IPS-20b (cell line): ENCODE data around the gene HNRNPA2B1.
A peak's percentile ranks its signal among the peaks of the same experiment; 100 is the strongest.

ENCODE experiments used
- H3K27ac ChIP-seq: one replicate; pipeline ENCODE4 v1.5.1; 2013; ENCODE audit warnings: low read length
- H3K27me3 ChIP-seq: 2 replicates; pipeline ENCODE4 v1.6.1; 2013; ENCODE audit warnings: mild to moderate bottlenecking, low read length, inconsistent platforms; ENCODE audit not compliant: insufficient read depth
- H3K36me3 ChIP-seq: 2 replicates; pipeline ENCODE4 v1.6.1; 2013; ENCODE audit warnings: low read depth, mild to moderate bottlenecking, inconsistent platforms, low read length, moderate library complexity; ENCODE audit not compliant: insufficient read depth
- H3K4me1 ChIP-seq: 2 replicates; pipeline ENCODE4 v1.6.1; 2013; ENCODE audit warnings: mild to moderate bottlenecking, control low read depth, inconsistent platforms, low read length, moderate library complexity; ENCODE audit not compliant: insufficient read depth
- H3K4me3 ChIP-seq: 2 replicates; pipeline ENCODE4 v1.5.1; 2013; ENCODE audit warnings: mild to moderate bottlenecking, low read length, inconsistent platforms
- H3K9ac ChIP-seq: 2 replicates; pipeline ENCODE4 v1.6.1; 2013; ENCODE audit warnings: low read depth, mild to moderate bottlenecking, inconsistent platforms, low read length, moderate library complexity
- H3K9me3 ChIP-seq: 2 replicates; pipeline ENCODE4 v1.6.1; 2013; ENCODE audit warnings: mild to moderate bottlenecking, low read depth, low read length, inconsistent platforms; ENCODE audit not compliant: insufficient read depth

The HNRNPA2B1 gene

DNA sequence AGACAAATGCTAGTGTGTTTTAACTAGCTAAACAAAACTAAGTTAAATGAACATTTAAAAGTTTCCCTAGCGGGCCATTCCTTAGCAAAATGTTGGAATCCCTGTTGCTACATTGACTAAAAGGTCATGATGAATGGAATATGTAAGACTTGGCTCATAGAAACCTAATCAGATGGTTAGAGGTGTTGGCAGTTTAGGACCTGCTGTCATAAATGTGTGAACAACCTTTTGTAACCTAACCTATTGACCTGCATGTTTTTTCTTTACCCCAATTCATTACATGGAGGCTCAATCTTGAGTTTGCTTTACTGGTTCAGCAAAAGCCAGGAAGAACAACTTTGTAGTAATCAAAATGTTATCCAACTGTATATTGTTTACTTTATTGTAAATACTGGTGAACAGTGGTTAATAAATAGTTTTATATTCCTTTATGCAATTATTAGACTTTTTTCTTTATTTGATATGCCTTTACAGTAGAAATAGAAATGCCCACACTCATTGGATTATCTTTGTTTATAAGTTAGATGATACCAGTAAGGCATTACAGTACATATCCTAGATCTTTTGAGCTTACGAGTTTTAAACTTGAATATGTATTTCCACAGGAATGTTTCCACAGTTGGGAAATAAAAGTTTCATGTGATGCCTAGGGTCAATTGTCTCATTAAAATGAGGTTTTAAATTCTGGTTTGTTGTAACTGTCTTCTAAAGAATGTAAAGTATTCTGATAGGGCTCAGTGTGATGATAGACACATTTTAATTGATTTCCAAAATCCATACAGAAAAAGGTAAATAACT is 12.6 kb upstream of the HNRNPA2B1 start:
- H3K4me1 ChIP-seq, result peaks cover 4% of the 10 kb centered on the region; the same call in 1 of the 2 replicates
- H3K9ac ChIP-seq, result no peak overlapping the region
- H3K4me3 ChIP-seq, result no peak overlapping the region
- no peak overlapping the region for H3K27ac ChIP-seq
- no peaks in the 10 kb centered on the region for H3K9me3 ChIP-seq
- H3K36me3 ChIP-seq, result peaks cover 53% of the 10 kb centered on the region
- H3K27me3 ChIP-seq, result no peaks in the 10 kb centered on the region

DNA sequence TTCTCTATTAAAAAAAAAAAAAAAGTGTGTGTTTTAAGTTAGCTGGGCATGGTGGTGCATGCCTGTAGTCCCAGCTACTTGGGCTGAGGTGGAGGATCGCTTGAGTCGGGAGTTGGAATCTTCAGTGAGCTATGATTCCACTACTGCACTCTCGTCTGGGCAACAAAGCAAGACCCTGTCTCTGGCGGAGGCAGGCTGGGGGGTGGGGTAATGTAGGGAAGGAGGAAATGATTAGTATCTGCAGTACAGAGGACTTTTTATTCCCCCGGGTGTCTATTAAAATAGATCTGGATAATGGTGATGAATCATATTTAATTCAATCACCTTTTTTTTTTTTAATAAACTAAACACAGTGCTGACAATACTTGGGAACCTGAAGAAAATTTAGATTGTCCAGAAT is 7.5 kb upstream of the HNRNPA2B1 start:
- no peak overlapping the region for H3K9ac ChIP-seq
- no peak overlapping the region for H3K27ac ChIP-seq
- H3K36me3 ChIP-seq, result peaks cover 100% of the 10 kb centered on the region
- H3K27me3 ChIP-seq, result no peaks in the 10 kb centered on the region
- H3K4me1 ChIP-seq, result peaks cover 11% of the 10 kb centered on the region
- H3K9me3 ChIP-seq, result no peaks in the 10 kb centered on the region
- no peak overlapping the region for H3K4me3 ChIP-seq

DNA sequence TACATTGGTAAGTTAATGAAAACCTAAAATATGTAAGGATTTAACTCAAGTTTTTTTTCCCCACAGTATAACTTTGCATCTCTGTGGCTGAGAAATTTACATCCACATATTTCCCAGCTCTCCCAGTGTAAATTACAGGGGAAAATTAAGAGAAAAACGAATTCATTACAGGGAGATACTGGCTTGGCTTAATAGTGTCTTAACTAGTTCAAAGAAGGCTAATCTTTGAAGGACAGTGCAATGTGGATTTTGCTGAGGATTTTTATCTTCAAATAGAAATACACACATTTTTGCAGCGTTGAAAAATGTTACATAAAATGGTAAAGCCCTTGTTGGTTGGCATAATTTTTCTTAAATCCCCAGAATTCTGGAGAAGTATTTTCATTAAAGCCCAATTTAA is 2.5 kb upstream of the HNRNPA2B1 start:
- Histone ChIP-seq H3K27ac (peak overlapping the region; percentile 97), H3K4me3 (peak overlapping the region; percentile 98), H3K9me3 (no peaks in the 10 kb centered on the region), H3K9ac (peak overlapping the region; percentile 100), H3K36me3 (peaks cover 76% of the 10 kb centered on the region), H3K27me3 (no peaks in the 10 kb centered on the region), H3K4me1 (peaks cover 11% of the 10 kb centered on the region)

DNA sequence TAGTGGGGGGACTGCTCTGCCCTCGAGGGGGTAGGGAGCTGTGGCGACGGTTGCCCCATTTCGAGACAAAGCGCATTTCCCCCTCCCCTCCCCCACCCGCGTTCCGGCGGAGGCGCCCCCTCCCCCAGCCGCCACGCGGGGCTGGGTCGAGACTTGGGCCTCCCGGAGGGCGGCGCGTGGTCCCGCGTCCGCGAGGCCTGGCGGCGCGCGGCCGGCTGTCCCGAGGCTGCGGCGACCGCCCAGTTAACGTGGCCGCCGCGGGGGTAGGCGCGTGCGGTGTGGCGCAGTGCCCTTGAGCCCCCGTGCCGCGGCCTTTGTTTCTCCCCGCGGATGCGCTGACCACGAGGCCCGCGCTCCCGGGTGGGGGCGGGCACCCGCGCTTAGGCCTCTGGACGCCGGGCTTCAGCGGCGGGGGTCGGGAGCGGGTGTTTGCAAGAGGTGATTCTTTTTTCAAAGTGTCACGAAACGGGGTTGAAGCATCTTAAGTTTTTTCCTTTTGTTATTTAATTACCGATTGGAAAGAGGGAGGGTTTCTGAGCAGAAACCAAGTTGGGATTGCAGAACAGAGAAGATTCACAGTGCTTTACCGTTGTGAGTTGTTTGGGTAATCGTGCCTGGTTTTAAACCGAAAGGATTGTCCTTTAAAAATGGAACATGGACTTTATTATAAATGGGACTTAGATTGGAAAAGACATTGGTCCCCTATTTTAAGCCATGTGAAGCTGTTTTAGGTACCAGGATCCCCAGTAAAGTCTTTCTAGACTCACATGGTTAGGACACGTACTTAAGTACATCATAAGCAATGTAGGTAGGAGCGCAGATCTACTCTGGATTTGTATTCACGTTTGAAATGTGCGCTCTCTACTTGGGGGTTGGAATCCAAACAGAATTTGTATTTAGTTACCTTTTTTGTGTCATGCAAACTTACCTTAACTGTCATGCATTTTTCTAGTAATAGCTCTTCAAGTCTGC is 1.8 kb upstream of the HNRNPA2B1 start:
- no peaks in the 10 kb centered on the region for H3K27me3 ChIP-seq
- H3K9me3 ChIP-seq, result no peaks in the 10 kb centered on the region
- peaks cover 76% of the 10 kb centered on the region for H3K36me3 ChIP-seq
- H3K4me3 ChIP-seq, result peak overlapping the region; percentile 98
- peak overlapping the region; percentile 100 for H3K9ac ChIP-seq
- peaks cover 11% of the 10 kb centered on the region for H3K4me1 ChIP-seq
- H3K27ac ChIP-seq, result peak overlapping the region; percentile 97

DNA sequence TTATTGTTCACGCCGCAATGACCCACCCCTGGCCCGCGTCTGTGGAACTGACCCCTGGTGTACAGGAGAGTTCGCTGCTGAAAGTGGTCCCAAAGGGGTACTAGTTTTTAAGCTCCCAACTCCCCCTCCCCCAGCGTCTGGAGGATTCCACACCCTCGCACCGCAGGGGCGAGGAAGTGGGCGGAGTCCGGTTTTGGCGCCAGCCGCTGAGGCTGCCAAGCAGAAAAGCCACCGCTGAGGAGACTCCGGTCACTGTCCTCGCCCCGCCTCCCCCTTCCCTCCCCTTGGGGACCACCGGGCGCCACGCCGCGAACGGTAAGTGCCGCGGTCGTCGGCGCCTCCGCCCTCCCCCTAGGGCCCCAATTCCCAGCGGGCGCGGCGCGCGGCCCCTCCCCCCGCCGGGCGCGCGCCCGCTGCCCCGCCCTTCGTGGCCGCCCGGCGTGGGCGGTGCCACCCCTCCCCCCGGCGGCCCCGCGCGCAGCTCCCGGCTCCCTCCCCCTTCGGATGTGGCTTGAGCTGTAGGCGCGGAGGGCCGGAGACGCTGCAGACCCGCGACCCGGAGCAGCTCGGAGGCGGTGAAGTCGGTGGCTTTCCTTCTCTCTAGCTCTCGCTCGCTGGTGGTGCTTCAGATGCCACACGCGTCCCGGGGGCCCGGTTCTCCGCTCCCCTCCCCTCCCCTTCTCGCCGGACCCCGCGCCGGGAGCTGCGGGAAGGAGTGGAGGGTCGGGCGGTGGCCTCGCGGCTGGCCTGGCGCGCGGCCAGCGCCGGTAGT is 887 bp upstream of the HNRNPA2B1 start, which contains the start of gene CBX3:
CBX3 (plus strand) TSS at position 499 of the 772 bp plus-strand sequence. CDS start 1,254 bp downstream, outside the sequence.
- peak within 1 kb of the TSS; percentile 100 for H3K9ac ChIP-seq
- H3K9me3 ChIP-seq, result no peaks in the 10 kb centered on the region
- H3K36me3 ChIP-seq, result peaks cover 76% of the 10 kb centered on the region
- H3K4me3 ChIP-seq, result peak within 1 kb of the TSS; percentile 100
- peaks cover 15% of the 10 kb centered on the region for H3K4me1 ChIP-seq
- H3K27me3 ChIP-seq, result no peaks in the 10 kb centered on the region
- H3K27ac ChIP-seq, result peak within 1 kb of the TSS; percentile 100

DNA sequence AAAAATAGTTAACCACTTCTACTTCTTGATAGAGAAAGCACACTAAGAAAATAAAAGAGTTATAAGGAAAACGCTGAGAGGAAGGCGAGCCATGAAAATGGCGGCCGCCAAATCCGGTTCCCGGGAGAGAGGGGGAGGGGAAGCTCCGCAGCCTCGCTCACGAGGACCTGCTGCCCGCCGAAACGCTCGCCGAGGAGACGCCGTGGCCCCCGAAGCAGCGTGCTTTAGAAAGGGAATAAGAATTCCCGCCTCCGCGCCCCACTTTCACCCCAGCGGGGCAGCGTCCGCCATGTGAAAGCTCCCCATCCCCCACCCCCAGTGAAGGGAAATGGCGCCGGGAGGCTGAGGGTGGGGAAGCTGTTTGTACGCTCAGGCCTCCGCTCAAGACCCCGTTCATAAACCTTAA is 505 bp downstream of the HNRNPA2B1 start:
- H3K27me3 ChIP-seq, result no peaks in the 10 kb centered on the region
- H3K36me3 ChIP-seq, result peaks cover 76% of the 10 kb centered on the region
- peaks cover 19% of the 10 kb centered on the region for H3K4me1 ChIP-seq
- H3K27ac ChIP-seq, result peak overlapping the region; percentile 100
- H3K4me3 ChIP-seq, result peak overlapping the region; percentile 100
- no peaks in the 10 kb centered on the region for H3K9me3 ChIP-seq
- H3K9ac ChIP-seq, result peak overlapping the region; percentile 100

DNA sequence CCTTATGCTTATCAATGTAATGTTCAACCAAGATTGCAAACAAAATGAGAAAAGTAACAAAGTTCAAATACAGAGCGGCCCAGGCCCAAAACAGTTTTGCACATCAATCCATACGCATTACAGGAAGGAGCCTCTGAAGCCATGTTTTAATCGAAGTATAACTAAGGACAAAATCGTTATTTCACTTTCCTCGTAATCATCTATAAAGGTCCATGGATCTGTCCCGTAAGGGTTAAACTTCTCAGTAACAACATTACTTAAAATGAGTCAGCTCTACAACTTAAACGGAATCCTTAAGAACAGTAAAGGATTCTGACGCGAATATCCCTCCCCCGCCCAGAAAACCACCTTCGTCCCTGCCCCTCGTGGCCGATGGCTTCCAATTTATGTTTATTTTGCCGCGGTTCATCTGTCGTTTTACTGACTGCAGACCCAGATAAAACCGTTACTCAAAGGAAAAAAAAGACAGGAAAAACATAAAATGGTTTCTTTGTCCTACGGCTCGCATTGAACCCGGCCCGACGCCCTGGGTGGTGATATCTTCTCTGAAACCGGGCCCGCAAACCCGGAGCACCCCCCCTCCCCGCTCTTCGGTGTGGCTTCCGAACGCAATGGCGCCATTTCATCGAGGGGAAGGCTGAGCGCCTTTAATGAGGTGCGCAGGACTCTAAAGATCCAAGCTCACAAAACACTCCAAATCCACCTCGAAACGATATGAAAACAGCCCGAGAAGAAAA is 1.1 kb downstream of the HNRNPA2B1 start:
- peaks cover 76% of the 10 kb centered on the region for H3K36me3 ChIP-seq

DNA sequence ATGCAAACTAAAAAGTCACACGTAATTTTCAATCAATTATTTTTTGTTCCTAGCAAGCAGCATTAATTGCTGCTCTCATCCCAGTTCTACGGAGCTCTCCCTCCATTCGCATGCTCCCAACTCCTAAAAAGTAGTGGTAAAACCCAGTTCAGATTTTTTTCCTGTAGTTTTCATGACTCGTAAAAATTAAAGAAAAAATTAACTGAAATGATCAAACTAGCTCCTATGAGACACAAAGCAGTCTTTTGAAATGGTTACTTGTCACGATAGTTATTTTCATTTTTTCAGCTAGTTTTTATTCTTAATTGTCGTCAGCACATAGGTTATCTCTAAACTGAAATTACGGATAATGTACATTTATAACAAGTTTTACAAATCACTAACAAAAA is 1.8 kb downstream of the HNRNPA2B1 start:
- Histone ChIP-seq H3K4me1 (peaks cover 11% of the 10 kb centered on the region; the same call in 1 of the 2 replicates), H3K4me3 (peak overlapping the region; percentile 100), H3K27ac (no peak overlapping the region), H3K27me3 (no peaks in the 10 kb centered on the region), H3K9ac (peak overlapping the region; percentile 100), H3K36me3 (peaks cover 76% of the 10 kb centered on the region), H3K9me3 (no peaks in the 10 kb centered on the region)

More for the DNA sequence above, 1.1 kb downstream of the HNRNPA2B1 start:
- Histone ChIP-seq H3K9me3 (no peaks in the 10 kb centered on the region), H3K4me3 (peak overlapping the region; percentile 100), H3K4me1 (peaks cover 18% of the 10 kb centered on the region), H3K9ac (peak overlapping the region; percentile 100), H3K27ac (peak overlapping the region; percentile 100), H3K27me3 (no peaks in the 10 kb centered on the region)

DNA sequence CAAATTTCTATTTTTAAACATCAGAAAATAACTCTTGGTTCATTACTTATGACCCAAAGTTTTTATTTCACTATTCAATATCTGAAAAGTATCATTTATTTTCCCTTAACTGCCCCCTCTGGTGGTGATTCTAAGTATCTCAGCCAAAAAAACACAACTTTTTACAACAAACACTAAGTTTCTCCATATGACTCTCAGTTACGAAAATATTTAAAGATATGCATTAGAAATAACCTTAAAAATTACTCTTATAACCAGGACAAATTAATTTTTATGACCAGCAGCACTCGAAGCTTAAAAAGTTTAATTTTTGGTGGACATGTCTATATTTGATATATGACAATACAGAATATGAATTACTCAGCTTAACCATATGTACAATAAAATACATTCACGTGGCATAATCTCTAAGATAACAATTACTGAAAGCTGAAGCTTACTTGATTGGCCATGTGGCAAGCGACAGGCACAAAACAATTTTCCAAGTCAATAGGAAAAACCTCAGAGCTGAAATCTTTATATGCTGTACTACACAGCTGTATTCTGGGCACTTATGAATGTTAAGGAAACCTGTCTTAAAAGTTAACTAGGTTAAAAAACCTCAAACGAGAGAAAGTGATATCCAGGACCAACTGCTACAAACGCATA is 2.3 kb downstream of the HNRNPA2B1 start:
- H3K9ac ChIP-seq, result peak overlapping the region; percentile 100
- H3K4me1 ChIP-seq, result peaks cover 10% of the 10 kb centered on the region; the same call in 1 of the 2 replicates
- peak overlapping the region; percentile 100 for H3K4me3 ChIP-seq
- H3K36me3 ChIP-seq, result peaks cover 76% of the 10 kb centered on the region
- H3K27me3 ChIP-seq, result no peaks in the 10 kb centered on the region
- no peak overlapping the region for H3K27ac ChIP-seq
- no peaks in the 10 kb centered on the region for H3K9me3 ChIP-seq
